ENCODE results near the gene TIMP3. TPM values are rescaled to one million over a fixed set of nuclear protein-coding genes. Genes with fewer than 3 reads are reported as not detected.

TIMP3 gene
- total and polyA plus RNA-seq, 2 experiments from 2014 or later = 85.9 to 91.3 TPM

- TF ChIP-seq, protein P1, sequence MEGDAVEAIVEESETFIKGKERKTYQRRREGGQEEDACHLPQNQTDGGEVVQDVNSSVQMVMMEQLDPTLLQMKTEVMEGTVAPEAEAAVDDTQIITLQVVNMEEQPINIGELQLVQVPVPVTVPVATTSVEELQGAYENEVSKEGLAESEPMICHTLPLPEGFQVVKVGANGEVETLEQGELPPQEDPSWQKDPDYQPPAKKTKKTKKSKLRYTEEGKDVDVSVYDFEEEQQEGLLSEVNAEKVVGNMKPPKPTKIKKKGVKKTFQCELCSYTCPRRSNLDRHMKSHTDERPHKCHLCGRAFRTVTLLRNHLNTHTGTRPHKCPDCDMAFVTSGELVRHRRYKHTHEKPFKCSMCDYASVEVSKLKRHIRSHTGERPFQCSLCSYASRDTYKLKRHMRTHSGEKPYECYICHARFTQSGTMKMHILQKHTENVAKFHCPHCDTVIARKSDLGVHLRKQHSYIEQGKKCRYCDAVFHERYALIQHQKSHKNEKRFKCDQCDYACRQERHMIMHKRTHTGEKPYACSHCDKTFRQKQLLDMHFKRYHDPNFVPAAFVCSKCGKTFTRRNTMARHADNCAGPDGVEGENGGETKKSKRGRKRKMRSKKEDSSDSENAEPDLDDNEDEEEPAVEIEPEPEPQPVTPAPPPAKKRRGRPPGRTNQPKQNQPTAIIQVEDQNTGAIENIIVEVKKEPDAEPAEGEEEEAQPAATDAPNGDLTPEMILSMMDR (IDR thresholded peaks at IDR 0.05; ENCODE audit: low read depth, low read length) = no peak
- Histone ChIP-seq H3K9me3 (ENCODE audit: low read depth) (no peaks in the 10 kb centered on the region), H3K36me3 (no peaks in the 10 kb centered on the region), H3K27me3 (no peaks in the 10 kb centered on the region), H3K27ac (no peak overlapping the region), H3K4me3 (no peak overlapping the region), H3K4me1 (ENCODE audit: low read depth) (peaks cover 36% of the 10 kb centered on the region)
- DNase-seq (ENCODE audit: low read depth in 1 of 2, low spot score in 1 of 2) = no peak
Measured at GRCh38 chr22:32843300-32843699, 41.8 kb downstream of the TIMP3 start.

DNA sequence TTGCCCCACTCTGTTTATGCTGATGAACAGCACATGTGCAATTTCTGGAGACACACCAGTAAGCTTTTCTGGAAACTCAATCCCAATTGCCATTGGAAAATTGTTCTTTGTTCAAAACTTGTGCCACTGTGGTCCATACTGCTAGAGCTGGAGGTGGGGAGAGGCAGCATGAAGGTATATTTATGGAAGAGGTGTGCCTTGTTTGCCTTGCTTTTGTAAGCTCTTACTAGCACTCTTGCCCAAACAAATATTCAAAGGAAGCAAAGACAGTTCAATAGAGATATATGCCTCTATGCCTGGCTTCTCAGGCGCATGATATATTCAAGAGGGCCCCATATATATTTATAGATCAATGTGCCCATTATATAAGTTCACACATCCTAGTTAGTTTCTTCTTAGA, 42.7 kb downstream of the TIMP3 start:
- no peak for DNase-seq (ENCODE audit: low read depth in 1 of 2, low spot score in 1 of 2)
- no peak overlapping the region for H3K4me3 ChIP-seq
- H3K27me3 ChIP-seq = no peaks in the 10 kb centered on the region
- H3K9me3 ChIP-seq (ENCODE audit: low read depth) = no peaks in the 10 kb centered on the region
- TF ChIP-seq, protein P1 (IDR thresholded peaks at IDR 0.05; ENCODE audit: low read depth, low read length) = no peak
- H3K36me3 ChIP-seq = no peaks in the 10 kb centered on the region
- no peak overlapping the region for H3K27ac ChIP-seq
- H3K4me1 ChIP-seq (ENCODE audit: low read depth) = peaks cover 33% of the 10 kb centered on the region

DNA sequence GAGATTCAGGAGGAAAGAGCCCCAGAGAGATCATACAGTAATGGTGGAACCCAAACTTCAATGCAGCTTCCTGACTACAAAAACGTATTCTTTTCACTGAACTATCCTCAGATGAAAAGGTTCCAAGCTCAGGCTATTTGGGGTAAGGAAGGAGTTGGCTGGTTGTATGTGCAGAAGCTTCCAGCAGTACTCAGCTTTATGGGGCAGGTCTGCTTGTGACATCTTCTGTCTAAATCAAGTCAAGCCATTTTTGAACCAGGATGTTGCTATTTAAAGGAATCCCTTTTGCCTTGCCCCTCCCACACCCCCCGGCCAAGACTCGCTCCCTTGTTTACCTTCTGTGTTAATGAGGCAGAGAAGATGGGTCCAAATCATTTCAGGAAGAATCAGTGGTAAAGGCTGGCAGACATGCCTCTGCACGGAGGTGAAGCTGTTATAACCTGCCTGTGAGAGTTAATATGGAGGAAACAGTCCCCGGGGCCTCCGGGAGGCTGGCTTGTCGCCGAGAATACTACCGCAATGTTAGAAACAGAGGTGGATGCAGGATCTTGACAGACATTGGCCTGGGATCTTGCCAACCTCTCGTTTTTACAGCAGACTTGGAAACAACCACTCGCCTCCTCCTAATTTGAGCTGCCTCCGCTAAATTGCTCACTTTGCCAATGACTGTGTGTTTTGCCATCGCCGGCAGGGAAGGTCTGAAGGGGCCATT, 45.4 kb downstream of the TIMP3 start:
- no peaks in the 10 kb centered on the region for H3K9me3 ChIP-seq (ENCODE audit: low read depth)
- H3K27ac ChIP-seq = no peak overlapping the region
- TF ChIP-seq, protein P1 (IDR thresholded peaks at IDR 0.05; ENCODE audit: low read depth, low read length) = no peak
- H3K4me3 ChIP-seq = no peak overlapping the region
- no peaks in the 10 kb centered on the region for H3K27me3 ChIP-seq
- DNase-seq (ENCODE audit: low read depth in 1 of 2, low spot score in 1 of 2) = peak in 1 of 2 donors; percentile 33
- peaks cover 11% of the 10 kb centered on the region for H3K4me1 ChIP-seq (ENCODE audit: low read depth)
- H3K36me3 ChIP-seq = no peaks in the 10 kb centered on the region

DNA sequence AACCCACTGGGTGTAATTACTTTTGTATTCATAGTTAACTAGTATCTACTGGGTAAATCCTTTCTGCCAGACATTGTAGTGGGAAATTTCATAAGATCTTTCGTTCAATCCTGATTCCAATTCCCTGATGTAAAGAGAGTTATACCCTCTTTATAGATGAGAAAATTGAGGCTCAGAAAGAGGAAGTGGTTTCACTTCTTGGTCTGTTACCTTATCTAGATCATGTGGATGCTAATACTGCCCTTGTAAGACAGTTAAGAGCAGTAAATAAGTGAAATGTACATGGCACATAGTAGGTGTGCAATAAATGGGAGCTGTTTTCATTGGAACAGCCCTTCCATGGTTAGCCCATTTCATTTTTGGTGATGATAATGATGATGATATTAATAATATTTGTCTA, 46.7 kb downstream of the TIMP3 start:
- H3K27me3 ChIP-seq = no peaks in the 10 kb centered on the region
- no peak for DNase-seq (ENCODE audit: low read depth in 1 of 2, low spot score in 1 of 2)
- H3K36me3 ChIP-seq = no peaks in the 10 kb centered on the region
- H3K9me3 ChIP-seq (ENCODE audit: low read depth) = no peaks in the 10 kb centered on the region
- H3K27ac ChIP-seq = no peak overlapping the region
- H3K4me1 ChIP-seq (ENCODE audit: low read depth) = peaks cover 21% of the 10 kb centered on the region
- TF ChIP-seq, protein P1 (IDR thresholded peaks at IDR 0.05; ENCODE audit: low read depth, low read length) = no peak
- no peak overlapping the region for H3K4me3 ChIP-seq

- Histone ChIP-seq H3K9me3 (ENCODE audit: low read depth) (no peaks in the 10 kb centered on the region), H3K4me1 (ENCODE audit: low read depth) (peaks cover 22% of the 10 kb centered on the region), H3K27ac (no peak overlapping the region), H3K27me3 (no peaks in the 10 kb centered on the region), H3K36me3 (peaks cover 7% of the 10 kb centered on the region), H3K4me3 (no peak overlapping the region)
- no peak for DNase-seq (ENCODE audit: low read depth in 1 of 2, low spot score in 1 of 2)
- TF ChIP-seq, protein P1 (IDR thresholded peaks at IDR 0.05; ENCODE audit: low read depth, low read length) = no peak
Measured at GRCh38 chr22:32849501-32849900, 48.0 kb downstream of the TIMP3 start.

All from cardiac muscle cell (in vitro differentiated cells and primary cell).